Activated CD4-positive, alpha-beta T cell treated with anti-CD3 and anti-CD28 coated beads, Interleukin-2, Interleukin-6, amounts not matched to agents 100 ng/mL and 50 ng/mL, durations not matched to agents 16 hours and 8 hours (primary cell): ENCODE results near the gene MAN2C1.
"Not testable (repeated sequence)": the region's sequence is repeated elsewhere in the genome, so short reads cannot be mapped to it uniquely, and the experiment has no call there.

Source experiments
- DNase-seq: peaks from one replicate; pipeline ENCODE4 v3.0.0-alpha.2; 2020

MAN2C1 gene

GRCh38 chr15:75342221-75342620, 26.2 kb downstream of the MAN2C1 start:
- no peak for DNase-seq

DNA sequence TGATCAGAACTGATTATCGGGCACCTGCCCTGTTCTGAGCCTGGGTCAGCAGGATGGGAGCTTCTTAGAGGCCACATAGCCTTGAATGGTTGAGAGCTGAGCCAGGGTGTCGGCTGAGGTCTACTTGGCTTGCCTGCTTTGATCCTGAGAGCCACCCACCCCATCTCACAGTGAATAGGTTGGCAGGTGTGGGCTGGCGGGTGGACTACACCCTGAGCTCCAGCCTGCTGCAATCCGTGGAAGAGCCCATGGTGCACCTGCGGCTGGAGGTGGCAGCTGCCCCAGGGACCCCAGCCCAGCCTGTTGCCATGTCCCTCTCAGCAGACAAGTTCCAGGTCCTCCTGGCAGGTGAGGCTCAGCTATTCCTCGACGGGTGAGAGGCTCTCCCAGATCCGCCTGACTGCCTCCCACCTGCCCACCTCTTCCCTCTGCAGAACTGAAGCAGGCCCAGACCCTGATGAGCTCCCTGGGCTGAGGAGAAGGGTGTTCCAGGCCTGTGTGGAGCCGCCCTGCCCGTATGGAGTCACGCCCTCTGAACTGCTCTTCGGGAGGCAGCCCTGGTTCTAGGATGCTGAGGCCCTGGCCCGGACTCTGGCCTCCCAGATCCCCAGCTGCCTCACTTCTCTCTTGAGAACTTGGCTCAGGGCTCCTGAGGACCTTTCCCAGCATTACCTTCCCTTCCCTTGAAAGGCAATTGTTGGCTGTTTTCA, 28.7 kb downstream of the MAN2C1 start:
- DNase-seq = no peak

DNA sequence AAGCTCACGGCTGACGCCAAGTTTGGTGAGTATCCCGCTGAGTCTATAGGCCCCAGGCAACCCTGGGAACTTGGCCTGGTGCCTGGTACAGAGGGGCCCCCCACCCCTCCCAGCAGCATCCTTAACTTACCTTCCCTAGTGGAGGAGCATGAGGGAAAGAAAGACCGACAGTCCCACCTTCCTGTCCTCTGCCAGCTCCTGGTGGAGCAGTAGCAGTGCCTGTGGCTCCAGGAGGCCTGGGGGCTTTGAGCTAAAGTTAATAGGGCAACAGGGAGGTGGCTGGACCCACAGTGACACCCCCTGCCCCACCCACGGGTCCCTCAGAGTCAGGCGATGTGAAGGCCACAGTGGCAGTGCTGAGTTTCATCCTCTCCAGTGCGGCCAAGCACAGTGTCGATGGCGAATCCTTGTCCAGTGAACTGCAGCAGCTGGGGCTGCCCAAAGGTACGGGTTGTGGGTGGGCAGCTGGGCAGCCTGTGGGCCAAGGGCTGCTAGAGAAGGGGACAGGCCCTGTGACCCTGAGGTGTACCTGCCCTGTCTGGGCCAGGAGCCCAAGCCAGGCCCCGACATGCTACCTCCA, 29.7 kb downstream of the MAN2C1 start:
- no peak for DNase-seq

DNA sequence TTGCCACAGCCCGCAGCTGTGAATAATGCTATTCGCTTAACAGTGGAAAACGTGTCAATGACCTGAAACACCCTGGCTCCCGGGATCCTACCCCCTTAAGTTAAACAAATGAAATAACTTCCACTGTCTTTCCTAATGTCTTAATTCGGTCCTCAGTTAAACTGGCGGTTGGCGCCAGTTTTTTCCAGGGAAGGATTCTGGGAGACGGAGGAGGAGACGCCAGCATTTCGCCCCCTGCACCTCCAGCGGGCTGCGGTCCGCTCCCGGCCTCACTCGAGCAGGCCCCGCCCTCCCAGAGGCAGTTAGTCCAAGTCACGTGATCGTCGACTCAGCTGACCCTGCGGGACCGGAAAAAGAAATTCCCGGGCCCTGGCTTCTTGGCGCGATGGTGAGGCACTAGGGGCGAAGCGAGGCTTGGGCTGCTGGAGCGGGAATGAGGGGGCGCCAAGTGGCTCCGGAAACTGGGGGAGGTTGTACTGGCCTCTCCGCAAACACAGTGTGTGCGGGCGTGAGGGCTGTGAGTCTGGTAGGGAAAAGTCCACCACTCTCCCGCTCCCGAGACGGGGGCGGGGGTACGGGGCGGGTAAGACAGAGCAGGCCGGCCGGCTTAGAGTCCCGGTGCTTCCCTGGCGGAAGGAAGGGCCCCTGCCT, 32.6 kb downstream of the MAN2C1 start, which contains the start of gene COMMD4:
COMMD4 (plus strand) TSS at position 359 of the 651 bp plus-strand sequence; CDS start at position 386, 27 bp downstream.
- peak; percentile 93 for DNase-seq

DNA sequence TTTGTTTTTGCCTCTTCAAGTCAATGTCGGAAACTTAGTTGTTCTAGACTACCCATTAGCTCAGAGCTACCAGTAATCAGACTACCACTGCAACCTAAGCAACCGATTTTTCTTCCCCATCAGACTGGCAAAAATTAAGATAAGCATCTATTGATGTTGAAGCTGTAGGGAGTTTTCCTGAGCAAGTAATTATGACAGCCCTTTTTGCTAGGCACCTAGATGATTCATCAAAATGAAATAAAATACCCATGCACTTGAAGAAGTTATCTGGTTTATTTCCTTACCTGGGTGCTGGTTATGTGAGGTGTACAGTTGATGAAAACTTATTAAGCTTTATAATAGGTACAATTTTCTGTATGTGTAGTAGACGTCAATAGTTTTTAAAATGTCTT, 33.1 kb downstream of the MAN2C1 start:
- DNase-seq = no peak

DNA sequence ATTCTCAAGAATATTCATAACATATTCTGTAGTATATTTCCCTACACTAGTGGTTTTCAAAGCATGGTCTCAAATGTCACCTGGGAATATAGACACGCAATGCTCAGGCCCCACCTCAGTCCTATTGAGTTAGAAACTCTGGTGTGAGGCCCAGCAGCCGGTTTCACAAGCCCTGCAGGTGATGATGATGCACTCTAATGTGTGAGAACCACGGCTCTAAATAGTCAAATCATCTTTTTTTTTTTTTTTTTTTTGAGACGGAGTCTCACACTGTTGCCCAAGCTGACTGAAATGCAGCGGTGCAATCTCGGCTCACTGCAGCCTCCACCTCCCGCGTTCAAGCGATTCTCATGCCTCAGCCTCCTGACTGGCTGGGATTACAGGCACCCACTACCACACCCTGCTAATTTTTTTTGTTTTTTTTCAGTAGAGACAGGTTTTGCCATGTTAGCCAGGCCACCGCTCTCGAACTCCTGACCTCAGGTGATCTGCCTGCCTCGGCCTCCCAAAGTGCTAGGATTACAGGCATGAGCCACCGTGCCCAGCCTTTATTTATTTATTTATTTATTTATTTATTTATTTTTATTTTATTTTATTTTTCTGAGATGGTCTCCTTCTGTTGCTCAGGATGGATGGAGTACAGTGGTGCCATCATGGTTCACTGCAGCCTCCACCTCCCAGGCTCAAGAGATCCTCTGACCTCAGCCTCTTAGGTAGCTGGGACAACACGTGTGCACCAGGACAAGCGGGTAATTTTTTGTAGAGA, 34.6 kb downstream of the MAN2C1 start:
- not testable (repeated sequence) for DNase-seq

DNA sequence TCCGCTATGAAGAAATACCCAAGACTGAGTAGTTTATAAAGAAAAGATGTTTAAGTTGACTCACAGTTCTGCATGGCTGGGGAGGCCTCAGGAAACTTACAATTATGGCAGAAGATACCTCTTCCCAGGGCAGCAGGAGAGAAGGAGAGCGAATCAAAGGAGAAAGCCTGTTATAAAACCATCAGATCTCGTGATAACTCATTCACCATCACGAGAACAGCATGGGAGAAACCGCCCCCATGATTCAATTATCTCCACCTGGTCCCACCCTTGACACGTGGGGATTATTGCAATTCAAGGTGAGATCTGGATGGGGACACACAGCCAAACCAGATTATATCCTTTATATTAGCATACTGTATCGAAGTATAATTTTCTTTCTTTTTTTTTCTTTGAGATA, 36.3 kb downstream of the MAN2C1 start:
- DNase-seq = not testable (repeated sequence)

DNA sequence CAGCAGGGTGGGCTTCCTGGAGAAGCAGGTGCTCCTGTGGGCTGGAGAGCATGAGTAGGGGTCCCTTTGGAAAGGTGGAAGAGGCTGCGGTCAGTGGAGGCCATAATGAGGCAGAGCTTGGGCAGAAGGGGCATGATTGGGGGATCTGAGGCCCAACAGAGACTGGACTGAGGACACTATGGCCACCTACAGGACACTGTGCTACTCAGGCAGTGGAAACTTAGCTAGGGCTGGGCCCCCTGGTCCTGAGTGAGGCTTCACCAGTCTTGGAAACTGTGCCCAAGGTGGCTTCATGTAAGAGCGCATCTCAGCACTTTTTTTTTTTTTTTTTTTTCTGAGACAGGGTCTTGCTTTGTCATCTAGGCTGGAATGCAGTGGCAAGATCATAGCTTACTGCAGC, 38.8 kb downstream of the MAN2C1 start:
- DNase-seq = no peak

DNA sequence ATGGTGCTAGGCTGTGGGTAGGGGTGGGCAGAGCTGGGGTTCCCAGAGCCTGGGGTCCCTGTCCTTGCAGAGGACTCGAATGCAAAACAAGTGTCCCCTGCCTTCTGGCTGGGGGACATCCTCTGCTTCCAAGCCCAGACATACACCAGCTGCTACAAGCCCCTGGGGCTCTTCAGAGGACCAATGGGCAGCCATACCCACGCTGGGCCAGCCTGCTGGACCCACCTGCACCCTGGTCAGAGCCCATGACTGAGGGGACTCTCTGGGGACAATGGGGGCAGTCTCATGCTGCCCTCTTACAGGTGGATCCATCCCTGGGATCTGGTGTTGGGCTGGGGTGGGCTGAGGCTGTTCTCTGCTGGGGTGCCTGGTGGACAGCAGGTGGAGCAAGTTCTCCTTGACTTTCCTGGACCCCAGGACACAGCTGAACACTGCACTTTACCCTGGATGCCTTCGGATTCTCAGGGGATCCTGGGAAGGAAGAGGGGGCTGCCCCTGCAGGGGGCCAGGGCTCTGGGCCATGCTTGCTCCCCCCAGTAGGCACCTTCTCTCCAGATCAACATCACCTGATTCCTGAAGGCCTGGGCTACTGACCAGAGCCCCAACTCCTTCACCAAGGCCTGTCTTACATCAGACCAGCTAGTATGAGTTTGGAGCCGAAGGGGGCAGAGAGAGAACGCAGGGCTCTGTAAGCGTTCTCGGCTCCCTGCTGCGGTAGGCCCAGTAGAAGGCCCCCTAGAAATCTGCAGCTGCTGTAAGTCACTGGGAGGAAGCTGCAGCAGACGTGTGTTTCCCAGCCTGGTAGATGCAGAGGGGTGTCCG, 39.7 kb downstream of the MAN2C1 start:
- DNase-seq = no peak

- no peak for DNase-seq
These were observed 40.9 kb downstream of the MAN2C1 start for GRCh38 chr15:75327491-75327890.

- DNase-seq = no peak
These were observed 41.4 kb downstream of the MAN2C1 start for GRCh38 chr15:75327005-75327404.

- no peak for DNase-seq
These were observed 42.5 kb downstream of the MAN2C1 start for GRCh38 chr15:75325922-75326321.

DNA sequence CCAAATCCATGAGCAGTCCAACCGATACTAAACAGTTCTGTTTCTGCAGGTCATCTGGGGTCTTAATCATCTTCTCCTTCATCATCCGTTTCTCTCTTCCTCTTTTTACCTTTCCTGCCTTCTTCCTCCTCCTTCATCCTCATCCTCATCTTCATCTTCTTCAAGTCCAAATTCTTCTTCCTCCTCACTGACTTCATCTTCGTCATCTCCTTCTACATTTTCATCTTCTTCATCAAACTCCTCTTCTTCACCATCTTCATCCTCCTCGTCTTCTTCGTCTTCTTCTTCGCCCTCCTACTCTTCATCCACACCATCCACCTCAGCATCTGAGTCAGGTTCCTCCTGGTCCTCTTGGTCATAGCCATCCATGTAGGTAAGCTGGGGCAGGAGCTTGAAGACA, 46.7 kb downstream of the MAN2C1 start:
- DNase-seq = no peak

DNA sequence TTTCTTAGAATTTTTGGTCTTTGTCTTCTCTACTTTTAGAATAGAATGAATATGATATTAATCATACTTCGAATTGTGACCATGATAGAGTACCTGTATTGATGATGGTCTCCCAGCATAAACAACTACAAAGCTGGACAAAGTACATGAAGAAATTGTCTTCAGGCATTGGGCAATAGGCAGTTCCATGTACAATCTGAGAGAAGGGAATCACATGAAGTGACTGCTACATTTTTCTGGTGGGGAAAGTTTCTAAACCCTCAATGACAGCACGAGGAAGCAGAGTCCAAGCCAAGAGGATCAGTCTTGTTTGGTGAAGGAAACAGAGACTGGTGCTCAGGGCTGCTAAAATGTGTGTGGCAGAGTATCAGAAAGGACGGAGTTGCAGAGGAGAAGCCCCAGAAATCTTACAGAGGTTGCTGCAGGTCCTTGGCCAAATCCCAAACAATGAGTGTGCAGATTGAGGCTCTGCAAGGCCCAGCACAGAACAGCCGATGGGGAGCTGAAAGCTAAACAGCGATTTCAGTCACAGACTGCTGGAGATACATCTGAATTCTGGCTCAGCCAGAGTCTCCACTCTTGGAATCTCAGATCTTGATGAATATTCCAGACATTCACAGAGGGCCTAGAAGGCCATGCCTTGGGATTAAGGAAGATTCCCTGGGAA, 49.0 kb downstream of the MAN2C1 start:
- DNase-seq = not testable (repeated sequence)

DNA sequence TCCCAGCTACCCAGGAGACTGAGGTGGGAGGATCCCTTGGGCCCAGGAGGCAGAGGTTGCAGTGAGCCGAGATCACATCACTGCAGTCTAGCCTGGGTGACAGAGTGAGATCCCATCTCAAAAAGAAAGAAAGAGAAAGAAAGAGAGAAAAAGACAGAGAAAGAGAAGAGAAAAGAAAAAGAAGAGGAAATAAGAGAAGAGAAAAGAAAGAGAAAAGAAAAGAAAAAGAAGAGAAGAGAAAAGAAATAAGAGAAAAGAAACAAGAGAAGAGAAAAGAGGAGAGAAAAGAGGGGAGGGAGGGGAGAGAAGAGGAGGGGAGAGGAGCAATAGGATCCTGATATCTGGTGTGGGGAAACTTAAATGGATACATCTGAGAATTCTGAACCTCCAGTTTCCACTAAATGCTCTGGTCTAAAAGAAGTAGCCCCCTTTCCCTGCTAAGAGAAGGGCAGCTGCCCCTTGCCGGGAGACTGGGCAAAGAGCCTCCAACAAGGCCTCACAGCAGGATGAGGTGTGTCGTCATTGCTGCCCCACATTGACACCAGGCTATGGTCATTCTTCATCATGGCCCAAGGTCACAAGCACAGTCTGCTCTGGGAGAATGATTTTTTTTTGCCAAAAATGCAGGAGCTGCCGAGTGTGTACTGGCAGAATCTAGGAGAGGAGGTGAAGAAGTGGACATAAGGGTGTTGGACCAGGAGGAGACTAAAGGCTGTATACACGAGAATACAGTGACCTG, 53.7 kb downstream of the MAN2C1 start:
- DNase-seq = no peak

GRCh38 chr15:75313116-75313845, 55.1 kb downstream of the MAN2C1 start:
- no peak for DNase-seq

- peak; percentile 43 for DNase-seq
These were observed 55.9 kb downstream of the MAN2C1 start for GRCh38 chr15:75312548-75312947.

DNA sequence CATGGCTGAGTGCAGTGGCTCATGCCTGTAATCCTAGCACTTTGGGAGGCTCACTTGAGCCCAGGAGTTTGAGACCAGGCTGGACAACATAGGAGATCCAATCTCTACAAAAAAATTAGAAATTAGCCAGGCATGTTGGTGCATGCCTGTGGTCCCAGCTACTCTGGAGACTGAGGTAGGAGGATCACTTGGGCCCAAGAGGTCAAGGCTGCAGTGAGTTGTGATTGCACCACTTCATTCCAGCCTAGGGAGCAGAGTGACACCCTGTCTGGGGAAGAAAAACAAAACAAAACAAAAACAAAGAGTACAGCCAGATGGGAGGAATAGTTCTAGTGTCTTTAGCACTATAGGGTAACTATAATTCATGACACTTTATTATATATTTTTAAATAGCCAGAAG, 58.7 kb downstream of the MAN2C1 start:
- DNase-seq = no peak

GRCh38 chr15:75307778-75308390, 60.5 kb downstream of the MAN2C1 start:
- peak; percentile 24 for DNase-seq

DNA sequence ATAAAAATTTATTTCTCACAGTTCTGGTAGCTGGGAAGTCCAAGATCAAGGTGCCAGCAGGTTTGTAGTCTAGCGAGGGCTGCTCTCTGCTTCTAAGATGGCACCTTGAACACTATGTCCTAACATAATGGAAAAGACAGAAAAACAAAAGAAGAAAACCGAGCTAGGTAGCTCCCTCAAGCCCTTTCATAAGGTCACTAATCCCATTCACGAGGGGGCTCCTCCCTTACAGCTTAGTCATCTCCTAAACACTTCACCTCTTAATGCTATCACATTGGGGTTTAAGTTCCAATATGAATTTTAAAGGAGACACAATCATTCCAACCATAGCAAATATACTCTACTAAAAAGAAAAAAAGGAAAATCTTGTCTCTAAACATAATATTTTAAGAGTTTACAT, 62.2 kb downstream of the MAN2C1 start:
- DNase-seq = no peak
